CD4-positive, alpha-beta T cell treated with Interferon alpha-2 for 1 hour (primary cell): Measurements from ENCODE around the gene NHSL2.
A peak's percentile ranks its signal among the peaks of the same experiment; 100 is the strongest.

Experiments
- DNase-seq, 2 donors: peaks; one replicate each; pipeline ENCODE4 v3.0.0-alpha.2; 2020 to 2022

The NHSL2 gene

GRCh38 chrX:71992711-71993110 lies 82.1 kb downstream of the NHSL2 start:
- peak; percentile 53 to 67 for DNase-seq

- DNase-seq = no peak
Observed at GRCh38 chrX:71993371-71993770, 82.7 kb downstream of the NHSL2 start.

- no peak for DNase-seq
Observed at GRCh38 chrX:71994601-71995000, 84.0 kb downstream of the NHSL2 start.

DNA sequence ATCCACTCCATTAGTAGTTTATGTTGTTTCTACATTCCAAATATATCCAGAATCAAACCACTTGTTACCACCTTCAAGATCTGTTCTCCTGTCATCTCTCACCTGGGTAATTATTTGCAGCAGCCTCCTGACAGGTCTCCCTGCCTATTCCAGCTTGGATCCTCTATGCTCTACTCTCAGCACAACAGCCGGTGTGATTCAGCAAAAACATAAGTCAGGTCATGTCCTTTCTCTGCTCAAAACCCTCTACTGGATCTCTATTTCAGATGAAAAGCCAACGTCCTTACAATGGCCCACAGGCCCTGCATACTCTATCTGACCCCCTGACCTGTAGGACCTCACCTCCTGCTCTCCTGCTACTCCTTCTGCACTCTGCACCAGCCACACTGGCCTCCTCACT lies 84.5 kb downstream of the NHSL2 start:
- DNase-seq = no peak

DNA sequence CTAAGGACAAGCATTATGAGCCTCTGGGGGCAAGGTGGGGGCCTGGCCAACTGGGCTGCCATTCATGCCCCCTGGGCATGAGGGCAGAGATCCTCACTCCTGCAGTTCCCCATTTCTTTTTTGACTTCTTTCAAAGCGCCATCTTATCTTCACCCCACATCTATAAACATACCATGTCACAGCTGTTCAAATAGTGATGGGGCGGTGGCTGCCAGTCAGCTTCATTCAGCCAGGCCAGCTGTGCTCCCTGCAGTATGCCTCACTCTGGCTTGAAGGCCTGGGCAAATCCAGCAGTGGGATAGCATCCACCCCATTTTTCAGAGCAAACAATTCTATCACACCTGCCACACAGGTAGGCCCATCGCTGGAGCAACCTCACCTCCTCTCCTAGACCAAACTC lies 85.5 kb downstream of the NHSL2 start:
- no peak for DNase-seq

DNA sequence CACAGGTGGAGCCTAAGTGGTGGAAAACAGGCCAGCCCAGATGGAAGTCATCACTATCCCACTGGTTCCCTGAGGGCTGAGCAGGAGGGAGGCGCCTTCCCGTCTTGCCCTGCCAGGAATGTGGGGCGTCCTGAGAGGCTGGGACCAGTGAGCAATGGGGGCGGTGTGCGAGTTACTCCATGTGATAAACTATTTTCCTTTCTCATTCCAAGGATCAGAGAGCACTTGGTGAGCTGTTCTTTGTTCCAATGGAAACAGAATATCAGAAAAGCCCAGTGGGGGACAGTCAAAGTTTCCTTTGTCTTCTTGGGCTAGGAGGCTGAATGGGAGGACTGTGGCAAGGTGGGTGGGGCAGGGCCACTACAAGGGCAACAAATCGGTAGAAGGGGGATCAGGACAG lies 86.2 kb downstream of the NHSL2 start:
- DNase-seq = no peak

- no peak for DNase-seq
Observed at GRCh38 chrX:71997320-71997719, 86.7 kb downstream of the NHSL2 start.

- peak; percentile 12 to 66 for DNase-seq
Observed at GRCh38 chrX:71998836-71999509, 88.3 kb downstream of the NHSL2 start.

DNA sequence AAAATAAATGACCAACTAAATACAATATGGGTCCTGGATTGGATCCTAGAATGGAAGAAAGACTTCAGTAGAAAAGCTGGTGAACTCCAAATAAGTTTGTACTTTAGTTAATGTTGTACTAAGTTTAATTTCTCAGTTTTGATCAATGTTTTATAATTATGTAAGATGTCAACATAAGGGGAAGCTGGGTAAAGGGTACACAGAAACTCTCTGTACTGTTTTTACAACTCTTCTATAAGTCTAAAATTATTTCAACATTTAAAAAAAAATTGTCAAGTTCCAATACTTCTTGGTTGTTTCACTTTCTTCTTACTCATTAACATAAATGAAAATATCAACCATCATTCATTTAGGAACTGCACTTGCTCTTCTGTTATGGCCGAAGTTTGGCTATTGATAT lies 88.9 kb downstream of the NHSL2 start:
- no peak for DNase-seq

- DNase-seq = no peak
Observed at GRCh38 chrX:72001471-72001870, 90.8 kb downstream of the NHSL2 start.

DNA sequence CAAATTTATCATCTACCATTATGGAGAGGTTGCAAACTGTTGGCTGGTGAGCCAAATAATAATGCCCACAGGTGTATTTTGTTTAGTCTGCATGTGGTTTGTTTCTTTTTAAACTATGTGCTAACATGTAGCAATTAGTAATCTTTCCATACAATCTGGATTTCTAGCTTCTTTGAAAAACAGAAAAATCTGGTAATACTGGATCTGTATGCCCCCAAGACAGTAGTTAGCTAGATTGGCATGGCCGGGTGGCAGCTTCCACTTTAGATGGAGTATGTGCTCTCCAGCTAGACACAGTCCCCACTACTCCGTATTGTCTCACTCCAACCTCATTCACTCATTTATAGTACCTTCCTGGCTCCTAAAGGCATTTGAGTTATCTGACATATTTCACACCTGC lies 91.3 kb downstream of the NHSL2 start:
- DNase-seq = no peak

DNA sequence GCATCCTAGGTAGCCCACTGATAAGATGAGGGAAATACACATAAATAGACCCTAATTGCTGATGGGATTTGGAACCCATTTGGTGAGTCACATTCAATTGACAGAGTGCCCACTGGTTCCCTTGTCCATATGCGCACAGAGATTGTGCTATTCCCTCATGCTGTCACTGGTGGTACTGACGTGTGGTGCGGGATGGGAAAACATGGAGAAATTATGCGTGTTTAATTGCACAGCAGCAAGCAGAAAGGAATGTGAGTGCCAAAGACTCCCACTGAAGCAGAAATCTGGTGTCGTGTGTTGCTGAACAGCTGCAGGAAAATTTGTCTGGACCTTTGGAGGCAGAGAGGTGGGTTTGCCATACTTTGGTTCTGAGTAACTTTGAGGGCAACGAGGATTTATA lies 92.2 kb downstream of the NHSL2 start:
- no peak for DNase-seq

DNA sequence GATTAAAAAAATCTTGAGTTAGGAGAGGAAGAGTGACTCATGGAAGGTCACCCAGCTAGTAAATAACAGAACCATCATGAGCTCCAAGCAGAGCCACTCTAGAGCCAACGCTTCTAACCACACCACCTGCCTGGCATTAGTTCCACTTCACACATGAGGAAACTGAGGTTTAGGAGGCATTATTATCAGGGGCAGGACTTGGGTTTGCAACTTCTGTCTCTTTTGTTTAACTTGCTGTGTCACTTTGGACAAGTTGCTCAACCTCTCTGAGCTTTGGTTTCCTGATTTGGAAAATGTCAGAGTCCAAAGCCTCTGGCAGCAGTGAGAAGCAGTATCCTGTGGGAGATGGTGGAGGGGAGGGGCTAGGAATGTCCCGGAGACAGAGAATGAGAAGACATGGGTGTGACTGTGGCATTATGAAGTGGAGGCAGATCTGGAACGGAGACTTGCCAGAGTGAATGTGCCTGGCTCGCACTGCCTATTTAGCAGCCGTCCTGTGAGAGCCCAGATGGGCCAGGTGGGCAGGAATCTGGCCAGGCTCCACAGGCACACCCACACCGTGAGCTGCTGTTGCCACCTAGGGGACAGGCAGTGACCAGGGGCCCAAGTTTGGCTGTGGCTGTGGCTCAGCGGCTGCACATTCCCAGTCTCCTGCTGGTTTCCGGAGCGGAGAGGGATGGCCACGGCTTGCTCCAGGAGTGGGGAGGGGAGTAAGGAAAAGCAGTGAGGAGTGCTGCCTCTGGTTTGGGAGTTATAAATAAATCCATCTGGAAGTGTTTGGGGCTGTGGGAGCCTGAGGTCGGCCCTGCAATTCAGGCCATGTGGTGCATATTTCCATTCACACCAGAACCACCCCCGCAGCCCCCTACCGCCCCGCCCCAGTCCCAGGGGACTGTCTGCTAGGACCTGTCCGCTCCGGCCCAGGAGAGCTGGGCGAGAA lies 93.4 kb downstream of the NHSL2 start:
- DNase-seq = no peak

DNA sequence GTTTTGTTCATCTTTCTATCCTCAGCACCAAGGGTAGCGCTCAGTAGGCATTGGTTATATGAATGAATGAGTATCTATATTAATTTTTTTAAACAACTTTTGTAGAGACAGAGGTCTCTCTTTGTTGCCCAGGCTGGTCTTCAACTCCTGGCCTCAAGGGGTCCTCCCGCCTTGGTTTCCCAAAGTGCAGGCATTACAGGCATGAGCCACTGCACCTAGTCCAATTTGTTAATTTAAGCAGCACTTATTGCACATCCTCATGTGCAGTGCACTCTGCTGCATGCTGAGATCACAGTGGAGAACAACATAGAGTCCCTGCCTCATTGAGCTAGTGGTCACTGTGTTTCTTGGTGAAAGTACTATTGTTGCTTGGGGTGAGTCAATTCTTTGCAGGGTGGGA lies 94.4 kb downstream of the NHSL2 start:
- no peak for DNase-seq

DNA sequence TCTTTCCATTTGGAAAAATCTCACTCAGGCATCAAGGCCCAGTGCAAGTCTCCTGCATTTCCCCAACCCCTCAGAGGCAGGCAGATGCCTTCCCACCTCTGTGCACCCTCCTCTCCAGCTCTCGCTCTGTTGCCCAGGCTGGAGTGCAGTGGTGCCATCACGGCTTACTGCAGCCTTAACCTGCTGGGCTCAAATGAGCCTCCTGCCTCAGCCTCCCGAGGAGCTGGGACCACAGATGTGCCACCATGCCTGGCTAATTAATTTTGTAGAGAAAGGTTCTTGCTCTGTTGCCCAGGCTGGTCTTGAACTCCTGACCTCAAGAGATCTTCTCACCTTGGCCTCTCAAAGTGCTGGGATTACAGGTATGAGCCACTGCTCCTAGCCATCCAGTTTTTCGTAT lies 95.8 kb downstream of the NHSL2 start:
- DNase-seq = no peak

- no peak for DNase-seq
Observed at GRCh38 chrX:72009731-72010130, 99.1 kb downstream of the NHSL2 start.

DNA sequence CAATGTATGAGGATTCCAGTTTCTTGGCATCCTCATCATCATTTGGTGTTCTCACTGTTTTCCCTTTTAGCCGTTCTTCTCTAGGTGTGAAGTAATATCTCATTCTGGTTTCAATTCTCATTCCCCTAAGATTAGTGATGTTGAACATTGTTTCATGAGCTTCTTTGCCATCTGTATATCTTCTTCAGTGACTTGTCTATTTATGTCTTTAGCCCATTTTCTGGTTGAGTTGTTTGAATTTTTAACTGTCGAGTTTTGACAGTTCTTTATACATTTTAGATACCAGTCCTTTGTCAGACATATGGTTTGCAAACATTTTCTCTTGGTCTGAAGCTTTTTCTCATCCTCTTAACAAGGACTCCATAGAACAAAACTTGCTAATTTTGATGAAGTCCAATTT lies 101.1 kb downstream of the NHSL2 start:
- no peak for DNase-seq

DNA sequence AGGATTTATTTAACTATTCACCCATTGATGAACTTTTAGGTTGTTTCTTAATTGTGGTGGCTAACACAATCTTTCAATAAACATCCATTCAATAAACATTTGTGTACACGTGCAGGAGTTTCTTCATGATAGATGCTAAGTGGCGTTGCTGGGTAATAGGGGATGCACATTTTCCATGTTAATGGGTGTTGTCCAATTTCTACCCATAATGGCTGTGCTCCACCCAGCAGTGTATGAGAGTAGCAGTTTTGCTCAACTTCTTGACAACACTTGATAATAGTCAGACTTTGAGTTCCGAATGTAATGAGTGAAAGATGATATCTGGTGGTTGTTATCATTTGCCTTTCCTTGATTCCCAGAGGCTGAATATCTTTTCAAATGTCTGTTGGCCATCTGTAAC lies 104.7 kb downstream of the NHSL2 start:
- DNase-seq = no peak

- DNase-seq = no peak
Observed at GRCh38 chrX:72016881-72017783, 106.5 kb downstream of the NHSL2 start.

GRCh38 chrX:72018277-72019112 lies 107.8 kb downstream of the NHSL2 start:
- DNase-seq = peak; percentile 83 to 87

DNA sequence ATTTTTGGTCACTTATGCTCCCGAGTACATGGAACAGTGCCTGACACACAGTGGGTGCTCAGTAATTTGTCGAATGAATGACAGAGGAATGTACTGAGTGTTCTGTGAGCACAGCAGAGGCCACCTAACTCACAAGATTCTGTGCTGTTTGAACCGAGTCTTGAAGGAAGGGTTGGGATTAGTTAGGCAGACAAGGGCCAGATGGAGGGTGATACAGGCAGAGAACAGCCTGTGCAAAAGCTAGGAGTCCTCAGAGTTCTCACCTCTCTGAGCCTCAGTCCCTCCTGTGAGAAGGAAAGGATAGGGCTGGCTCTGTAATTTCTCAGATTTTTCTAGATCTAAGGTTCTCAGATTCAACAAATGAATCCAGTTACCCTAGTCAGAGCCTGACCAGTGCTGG lies 108.8 kb downstream of the NHSL2 start:
- no peak for DNase-seq

- DNase-seq = no peak
Observed at GRCh38 chrX:72020204-72020603, 109.6 kb downstream of the NHSL2 start.
